Activated naive CD8-positive, alpha-beta T cell (primary cell): ENCODE results near the gene NFKBIE.

Source experiments
- H3K27ac Mint-ChIP-seq: one replicate; pipeline ENCODE4 v1.8.0; 2021; ENCODE audit warnings: mixed read lengths
- H3K27me3 Mint-ChIP-seq: one replicate; pipeline ENCODE4 v1.8.0; 2021; ENCODE audit warnings: mixed read lengths
- H3K36me3 Mint-ChIP-seq: one replicate; pipeline ENCODE4 v1.8.0; 2021; ENCODE audit warnings: mixed read lengths
- H3K4me1 Mint-ChIP-seq: one replicate; pipeline ENCODE4 v1.8.0; 2021; ENCODE audit warnings: low read depth, mixed read lengths
- H3K4me3 Mint-ChIP-seq: one replicate; pipeline ENCODE4 v1.8.0; 2021; ENCODE audit warnings: mild to moderate bottlenecking, mixed read lengths
- H3K9me3 Mint-ChIP-seq: one replicate; pipeline ENCODE4 v1.8.0; 2021; ENCODE audit warnings: low read depth, mixed read lengths

Gene NFKBIE

DNA sequence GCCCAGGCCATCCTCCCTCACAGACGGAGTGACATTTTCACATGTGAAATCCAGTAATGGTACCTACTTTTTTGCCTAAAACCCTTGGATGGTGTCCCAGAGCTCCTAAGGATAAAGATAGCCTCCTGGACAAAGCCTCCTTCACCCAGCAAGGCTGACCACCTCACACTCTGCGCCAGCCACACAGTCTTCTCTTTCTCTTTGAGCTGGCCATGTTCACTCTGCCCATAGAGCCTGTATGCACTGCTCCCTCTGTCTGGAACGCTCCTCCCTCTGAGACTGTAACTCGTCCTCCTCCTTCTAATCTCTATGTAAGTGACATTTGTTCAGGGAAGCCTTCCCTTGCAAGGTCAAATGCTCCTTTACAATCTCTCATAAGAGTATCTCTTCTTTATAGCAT, 19.5 kb upstream of the NFKBIE start:
- no peaks in the 10 kb centered on the region for H3K9me3 Mint-ChIP-seq
- H3K4me3 Mint-ChIP-seq = no peak overlapping the region
- peaks cover 38% of the 10 kb centered on the region for H3K27me3 Mint-ChIP-seq
- no peak overlapping the region for H3K27ac Mint-ChIP-seq
- peaks cover 6% of the 10 kb centered on the region for H3K36me3 Mint-ChIP-seq
- no peaks in the 10 kb centered on the region for H3K4me1 Mint-ChIP-seq

- H3K4me1 Mint-ChIP-seq = no peaks in the 10 kb centered on the region
- H3K4me3 Mint-ChIP-seq = no peak overlapping the region
- H3K36me3 Mint-ChIP-seq = peaks cover 6% of the 10 kb centered on the region
- no peak overlapping the region for H3K27ac Mint-ChIP-seq
- H3K27me3 Mint-ChIP-seq = peaks cover 32% of the 10 kb centered on the region
- H3K9me3 Mint-ChIP-seq = no peaks in the 10 kb centered on the region
These were observed 18.8 kb upstream of the NFKBIE start for GRCh38 chr6:44284121-44284520.

- no peaks in the 10 kb centered on the region for H3K9me3 Mint-ChIP-seq
- no peak overlapping the region for H3K27ac Mint-ChIP-seq
- H3K36me3 Mint-ChIP-seq = no peaks in the 10 kb centered on the region
- peaks cover 22% of the 10 kb centered on the region for H3K27me3 Mint-ChIP-seq
- no peak overlapping the region for H3K4me3 Mint-ChIP-seq
- H3K4me1 Mint-ChIP-seq = peaks cover 7% of the 10 kb centered on the region
These were observed 13.7 kb upstream of the NFKBIE start for GRCh38 chr6:44278774-44279697.

DNA sequence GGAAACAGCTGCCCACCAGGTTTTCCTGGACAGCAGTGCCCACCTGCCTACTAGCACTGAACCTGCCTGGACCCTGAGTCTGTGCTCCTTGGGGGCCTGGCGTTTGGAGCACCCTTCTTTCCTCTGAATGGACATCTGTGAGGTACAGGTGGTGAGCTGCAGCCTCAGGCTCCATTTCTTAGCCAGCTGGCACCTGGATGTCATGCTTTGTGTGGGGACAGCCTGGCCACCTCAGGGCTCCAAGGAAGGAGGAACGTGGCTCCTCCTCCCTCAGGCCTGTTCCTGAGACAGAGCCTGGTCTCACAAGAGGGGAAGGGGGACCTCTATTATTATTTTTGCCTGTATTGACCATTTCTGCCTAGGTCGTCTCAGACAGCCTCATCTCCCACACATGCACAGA, 13.0 kb upstream of the NFKBIE start:
- Mint-ChIP-seq H3K36me3 (no peaks in the 10 kb centered on the region), H3K4me3 (no peak overlapping the region), H3K9me3 (no peaks in the 10 kb centered on the region), H3K27ac (no peak overlapping the region), H3K27me3 (peaks cover 21% of the 10 kb centered on the region), H3K4me1 (peaks cover 7% of the 10 kb centered on the region)

DNA sequence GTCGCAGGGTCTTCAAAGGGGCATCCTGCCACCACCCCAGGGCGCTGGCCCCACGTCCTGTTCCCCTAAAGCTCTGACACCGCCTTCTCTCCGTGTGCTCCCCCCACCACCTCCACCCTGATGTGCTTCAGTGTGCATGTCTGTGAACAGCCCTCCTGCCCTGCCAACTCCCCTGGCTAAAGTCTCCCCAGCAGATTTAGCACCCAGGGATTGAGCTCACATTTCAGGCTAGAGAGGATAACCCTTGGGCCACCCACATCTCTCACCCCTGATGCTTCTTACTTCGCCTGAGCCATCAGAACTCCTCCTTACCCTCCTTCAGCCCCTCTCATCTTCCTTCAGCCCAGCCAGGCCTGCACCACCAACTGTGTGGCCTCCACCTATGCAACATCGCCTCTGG, 12.4 kb upstream of the NFKBIE start:
- H3K36me3 Mint-ChIP-seq = no peaks in the 10 kb centered on the region
- H3K27ac Mint-ChIP-seq = no peak overlapping the region
- H3K4me3 Mint-ChIP-seq = peak overlapping the region; percentile 9
- H3K27me3 Mint-ChIP-seq = peaks cover 27% of the 10 kb centered on the region
- no peaks in the 10 kb centered on the region for H3K9me3 Mint-ChIP-seq
- H3K4me1 Mint-ChIP-seq = peaks cover 7% of the 10 kb centered on the region

- no peak overlapping the region for H3K27ac Mint-ChIP-seq
- H3K9me3 Mint-ChIP-seq = no peaks in the 10 kb centered on the region
- no peaks in the 10 kb centered on the region for H3K36me3 Mint-ChIP-seq
- peaks cover 7% of the 10 kb centered on the region for H3K4me1 Mint-ChIP-seq
- peaks cover 30% of the 10 kb centered on the region for H3K27me3 Mint-ChIP-seq
- peak overlapping the region; percentile 38 for H3K4me3 Mint-ChIP-seq
These were observed 11.6 kb upstream of the NFKBIE start for GRCh38 chr6:44276667-44277640.

DNA sequence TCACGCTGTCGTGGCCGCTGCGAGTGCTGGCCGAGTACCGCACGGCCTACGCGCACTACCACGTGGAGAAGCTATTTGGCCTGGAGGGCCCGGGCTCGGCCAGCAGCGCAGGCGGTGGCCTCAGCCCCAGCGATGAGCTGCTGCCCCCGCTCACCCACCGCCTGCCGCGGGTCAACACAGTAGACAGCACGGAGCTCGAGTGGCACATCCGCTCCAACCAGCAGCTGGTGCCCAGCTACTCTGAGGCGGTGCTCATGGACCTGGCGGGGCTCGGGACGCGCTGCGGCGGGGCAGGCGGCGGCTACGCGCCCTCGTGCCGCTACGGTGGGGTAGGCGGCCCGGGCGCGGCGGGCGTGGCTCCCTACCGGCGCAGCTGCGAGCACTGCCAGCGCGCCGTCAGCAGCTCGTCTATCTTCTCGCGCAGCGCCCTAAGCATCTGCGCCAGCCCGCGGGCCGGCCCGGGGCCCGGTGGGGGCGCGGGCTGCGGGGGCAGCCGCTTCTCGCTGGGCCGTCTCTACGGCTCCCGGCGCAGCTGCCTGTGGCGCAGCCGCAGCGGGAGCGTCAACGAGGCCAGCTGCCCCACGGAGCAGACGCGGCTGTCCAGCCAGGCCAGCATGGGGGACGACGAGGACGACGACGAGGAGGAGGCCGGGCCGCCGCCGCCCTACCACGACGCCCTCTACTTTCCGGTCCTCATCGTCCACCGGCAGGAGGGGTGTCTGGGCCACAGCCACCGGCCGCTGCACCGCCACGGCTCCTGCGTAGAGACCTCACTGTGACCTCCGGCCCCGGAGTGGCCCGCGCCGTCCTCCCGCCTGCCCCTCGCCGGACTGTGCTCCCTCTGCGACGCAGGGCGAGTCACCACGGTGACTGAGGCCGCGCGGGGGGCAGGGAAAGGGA, 10.6 kb upstream of the NFKBIE start:
- peaks cover 34% of the 10 kb centered on the region for H3K27me3 Mint-ChIP-seq
- H3K9me3 Mint-ChIP-seq = no peaks in the 10 kb centered on the region
- H3K4me1 Mint-ChIP-seq = peaks cover 9% of the 10 kb centered on the region
- no peak overlapping the region for H3K4me3 Mint-ChIP-seq
- no peak overlapping the region for H3K27ac Mint-ChIP-seq
- no peaks in the 10 kb centered on the region for H3K36me3 Mint-ChIP-seq

DNA sequence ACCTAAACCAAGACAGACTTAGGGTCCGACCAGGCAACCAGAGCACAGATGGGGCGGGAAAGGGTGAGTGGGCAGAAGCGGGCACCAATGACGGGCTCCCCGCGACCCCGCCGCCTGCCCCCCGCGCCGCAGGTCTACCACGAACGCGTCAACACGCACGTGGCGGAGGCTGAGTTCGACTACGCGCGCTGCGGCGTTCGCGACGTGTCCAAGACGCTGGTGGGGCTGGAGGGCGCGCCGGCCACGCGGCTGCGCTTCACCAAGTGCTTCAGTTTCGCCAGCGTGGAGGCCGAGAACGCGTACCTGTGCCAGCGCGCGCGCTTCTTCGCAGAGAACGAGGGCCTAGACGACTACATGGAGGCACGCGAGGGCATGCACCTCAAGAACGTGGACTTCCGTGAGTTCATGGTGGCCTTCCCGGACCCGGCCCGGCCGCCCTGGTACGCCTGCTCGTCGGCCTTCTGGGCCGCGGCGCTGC, 10.0 kb upstream of the NFKBIE start:
- Mint-ChIP-seq H3K27ac (no peak overlapping the region), H3K4me3 (no peak overlapping the region), H3K4me1 (peaks cover 9% of the 10 kb centered on the region), H3K9me3 (no peaks in the 10 kb centered on the region), H3K27me3 (peaks cover 34% of the 10 kb centered on the region), H3K36me3 (no peaks in the 10 kb centered on the region)

- Mint-ChIP-seq H3K4me1 (peaks cover 19% of the 10 kb centered on the region), H3K9me3 (no peaks in the 10 kb centered on the region), H3K27me3 (peaks cover 34% of the 10 kb centered on the region), H3K36me3 (no peaks in the 10 kb centered on the region), H3K4me3 (no peak overlapping the region), H3K27ac (no peak overlapping the region)
These were observed 8.3 kb upstream of the NFKBIE start for GRCh38 chr6:44273617-44274016.

- Mint-ChIP-seq H3K4me3 (no peak overlapping the region), H3K27ac (no peak overlapping the region), H3K9me3 (no peaks in the 10 kb centered on the region), H3K4me1 (peaks cover 19% of the 10 kb centered on the region), H3K36me3 (no peaks in the 10 kb centered on the region), H3K27me3 (peaks cover 34% of the 10 kb centered on the region)
These were observed 7.7 kb upstream of the NFKBIE start for GRCh38 chr6:44272999-44273566.

DNA sequence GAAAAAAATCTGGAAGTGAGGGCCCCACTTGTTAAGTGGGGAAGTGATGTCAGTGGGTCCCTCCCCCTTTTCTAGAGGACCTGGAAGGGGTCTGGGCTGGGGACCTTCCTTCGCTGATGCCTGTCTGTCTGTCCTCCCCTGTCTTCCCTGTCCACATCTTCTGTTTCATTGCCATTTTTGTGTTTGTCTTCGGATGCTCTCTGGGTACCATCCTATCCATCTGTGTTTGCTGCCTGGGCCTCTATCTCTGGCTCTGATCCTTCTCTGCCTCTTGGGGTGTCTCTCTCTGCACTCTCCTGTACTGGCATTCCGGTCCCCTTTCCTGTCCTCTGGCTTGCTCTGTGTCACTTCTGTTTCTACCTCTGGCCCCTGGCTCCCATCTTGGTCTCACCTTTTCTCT, 7.2 kb upstream of the NFKBIE start:
- Mint-ChIP-seq H3K4me1 (peaks cover 24% of the 10 kb centered on the region), H3K36me3 (no peaks in the 10 kb centered on the region), H3K4me3 (peak overlapping the region; percentile 8), H3K9me3 (no peaks in the 10 kb centered on the region), H3K27ac (no peak overlapping the region), H3K27me3 (peaks cover 29% of the 10 kb centered on the region)

GRCh38 chr6:44271914-44272313, 6.6 kb upstream of the NFKBIE start:
- Mint-ChIP-seq H3K4me3 (peak overlapping the region; percentile 70), H3K9me3 (no peaks in the 10 kb centered on the region), H3K36me3 (no peaks in the 10 kb centered on the region), H3K4me1 (peaks cover 22% of the 10 kb centered on the region), H3K27me3 (peaks cover 25% of the 10 kb centered on the region), H3K27ac (peak overlapping the region; percentile 16)

GRCh38 chr6:44271406-44271723, 6.0 kb upstream of the NFKBIE start:
- Mint-ChIP-seq H3K4me3 (peak overlapping the region; percentile 70), H3K27ac (no peak overlapping the region), H3K9me3 (no peaks in the 10 kb centered on the region), H3K4me1 (peaks cover 24% of the 10 kb centered on the region), H3K27me3 (peaks cover 22% of the 10 kb centered on the region), H3K36me3 (no peaks in the 10 kb centered on the region)
